Fibroblast of villous mesenchyme (primary cell): Measurements from ENCODE around the gene ZBTB17. TPM values are rescaled to one million over a fixed set of nuclear protein-coding genes. Genes with fewer than 3 reads are reported as not detected.
A peak's percentile ranks its signal among the peaks of the same experiment; 100 is the strongest.

ENCODE experiments used
- DNase-seq: peaks from one replicate; pipeline ENCODE4 v3.0.0-alpha.2; 2010; ENCODE audit warnings: low read depth
- H3K4me3 ChIP-seq: 2 replicates; pipeline ENCODE4 v1.5.1; 2011; ENCODE audit warnings: low read depth, mild to moderate bottlenecking, low read length
- total RNA-seq: library from RNA; depleted of rRNA; stranded (reverse); fragments of >200 nt; gene quantifications from 2 replicates; pipeline ENCODE4 v1.2.3, GENCODE V29; 2012
- TF ChIP-seq, protein P1 (sequence below): IDR thresholded peaks from 2 replicates; pipeline ENCODE4 v1.5.1; 2012; ENCODE audit warnings: low read depth, mild to moderate bottlenecking, low read length; ENCODE audit not compliant: insufficient read depth

ZBTB17 gene
- total RNA-seq, 1 donor: 31.5 TPM

DNA sequence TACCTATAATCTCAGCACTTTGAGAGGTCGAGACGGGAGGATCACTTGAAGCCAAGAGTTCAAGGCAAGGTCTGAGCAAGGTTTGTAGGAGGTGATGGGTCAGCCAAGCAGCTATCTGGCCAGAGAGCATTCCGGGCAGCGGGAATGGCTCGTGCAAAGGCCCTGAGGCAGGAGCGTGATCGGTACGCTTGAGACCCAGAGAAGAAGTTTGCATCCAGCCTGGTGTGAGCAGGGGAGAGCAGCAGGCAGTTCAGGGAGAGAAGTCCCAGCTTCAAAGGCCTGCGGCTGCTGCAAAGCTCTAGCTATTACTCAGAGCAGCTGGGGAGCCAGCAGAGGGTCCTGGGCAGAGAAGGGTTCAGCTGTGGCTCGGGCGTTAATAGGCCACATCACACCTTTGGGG is 23.0 kb upstream of the ZBTB17 start:
- H3K4me3 ChIP-seq: no peak overlapping the region
- DNase-seq: no peak
- TF ChIP-seq, protein P1, sequence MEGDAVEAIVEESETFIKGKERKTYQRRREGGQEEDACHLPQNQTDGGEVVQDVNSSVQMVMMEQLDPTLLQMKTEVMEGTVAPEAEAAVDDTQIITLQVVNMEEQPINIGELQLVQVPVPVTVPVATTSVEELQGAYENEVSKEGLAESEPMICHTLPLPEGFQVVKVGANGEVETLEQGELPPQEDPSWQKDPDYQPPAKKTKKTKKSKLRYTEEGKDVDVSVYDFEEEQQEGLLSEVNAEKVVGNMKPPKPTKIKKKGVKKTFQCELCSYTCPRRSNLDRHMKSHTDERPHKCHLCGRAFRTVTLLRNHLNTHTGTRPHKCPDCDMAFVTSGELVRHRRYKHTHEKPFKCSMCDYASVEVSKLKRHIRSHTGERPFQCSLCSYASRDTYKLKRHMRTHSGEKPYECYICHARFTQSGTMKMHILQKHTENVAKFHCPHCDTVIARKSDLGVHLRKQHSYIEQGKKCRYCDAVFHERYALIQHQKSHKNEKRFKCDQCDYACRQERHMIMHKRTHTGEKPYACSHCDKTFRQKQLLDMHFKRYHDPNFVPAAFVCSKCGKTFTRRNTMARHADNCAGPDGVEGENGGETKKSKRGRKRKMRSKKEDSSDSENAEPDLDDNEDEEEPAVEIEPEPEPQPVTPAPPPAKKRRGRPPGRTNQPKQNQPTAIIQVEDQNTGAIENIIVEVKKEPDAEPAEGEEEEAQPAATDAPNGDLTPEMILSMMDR: no peak

DNA sequence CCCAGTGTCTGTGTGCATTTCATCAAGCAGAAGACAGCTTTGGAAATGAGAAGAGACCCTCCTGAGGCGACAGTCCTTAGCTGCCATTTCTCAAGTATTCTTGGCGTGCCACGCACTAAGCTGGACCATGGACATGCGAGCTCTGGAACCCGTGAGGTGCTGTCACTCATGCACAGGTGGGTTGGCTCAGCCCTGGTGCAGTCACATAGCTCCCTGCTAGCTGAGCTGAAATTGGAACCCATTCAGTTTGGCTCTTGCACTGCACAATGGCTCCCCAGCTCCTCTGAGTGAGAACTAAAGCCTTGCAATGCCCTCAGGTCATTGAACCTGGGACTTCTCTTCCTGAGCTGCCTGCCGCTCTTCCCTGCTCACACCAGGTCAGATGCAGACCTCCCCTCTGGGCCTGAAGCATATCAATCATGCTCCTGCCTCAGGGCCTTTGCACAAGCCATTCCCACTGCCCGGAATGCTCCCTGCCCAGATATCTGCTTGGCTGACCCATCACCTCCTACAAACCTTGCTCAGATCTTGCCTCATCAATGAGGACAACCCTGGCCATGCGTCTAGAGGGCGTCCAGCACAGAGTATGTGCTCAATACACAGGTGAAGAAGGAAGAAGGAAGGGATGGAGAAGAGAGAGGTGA is 21.9 kb upstream of the ZBTB17 start:
- H3K4me3 ChIP-seq: no peak overlapping the region
- TF ChIP-seq, protein P1: no peak

DNA sequence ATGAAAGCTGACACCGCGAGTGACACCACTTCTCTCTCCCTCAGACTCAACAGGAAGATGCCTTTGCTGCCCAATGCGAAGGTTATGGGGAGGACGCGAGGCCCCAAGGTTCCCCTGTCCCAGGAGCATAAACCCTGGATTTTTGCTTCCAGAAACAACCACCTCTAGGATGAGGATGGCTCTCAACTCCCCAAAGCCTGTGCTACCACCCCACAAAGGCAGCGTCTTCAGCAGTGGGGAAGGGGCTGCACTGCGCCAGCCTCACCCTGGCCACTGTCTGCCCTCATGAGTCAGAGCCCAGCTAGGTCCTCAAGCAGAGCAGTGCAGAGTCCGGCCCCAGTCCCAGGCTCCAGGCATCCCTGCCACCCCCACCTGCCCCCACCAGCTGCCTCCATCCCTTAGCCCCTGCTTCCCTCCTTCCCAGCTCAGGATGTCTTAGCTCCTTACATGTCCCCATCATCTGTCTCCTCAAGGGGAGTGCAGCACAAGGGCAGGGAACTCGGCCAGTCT is 21.2 kb upstream of the ZBTB17 start:
- no peak overlapping the region for H3K4me3 ChIP-seq
- TF ChIP-seq, protein P1: no peak
- no peak for DNase-seq

More for the DNA sequence above, 21.9 kb upstream of the ZBTB17 start:
- no peak for DNase-seq

DNA sequence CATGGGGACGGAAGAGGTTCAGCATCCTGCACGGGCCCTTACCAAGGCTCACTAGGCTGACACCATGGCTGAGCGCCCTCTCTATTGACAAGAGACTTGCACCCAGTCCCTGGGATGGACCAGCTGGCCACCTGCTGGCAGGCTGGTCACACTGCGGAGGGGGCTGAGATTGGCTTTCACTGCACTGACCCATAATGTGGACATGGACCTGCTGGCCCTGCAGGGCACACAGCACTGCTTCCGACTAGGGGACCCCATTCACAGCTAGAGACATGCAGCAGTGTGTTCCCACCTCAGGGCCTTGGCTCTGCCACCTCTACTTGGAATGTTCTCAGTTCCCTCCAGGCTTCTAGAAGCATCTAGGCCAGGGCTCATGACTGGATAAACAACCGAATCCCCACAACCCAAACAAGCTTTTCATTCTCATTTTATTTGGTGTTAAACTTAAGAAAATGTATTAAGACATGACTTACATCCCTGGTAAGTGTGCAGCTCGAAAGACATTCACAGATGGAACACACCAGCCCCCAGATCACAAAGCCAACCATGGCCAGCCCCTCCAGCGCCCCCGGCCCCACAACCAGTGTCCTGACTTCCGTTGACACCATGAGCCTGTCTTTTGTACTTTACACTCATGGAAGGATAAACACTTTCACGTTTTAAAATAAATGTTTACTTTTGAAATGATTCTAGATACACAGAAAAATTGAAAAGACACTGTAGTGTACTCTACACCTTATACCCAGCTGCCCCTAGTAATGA is 18.9 kb upstream of the ZBTB17 start:
- DNase-seq: peak; percentile 73
- TF ChIP-seq, protein P1: peak; percentile 93
- no peak overlapping the region for H3K4me3 ChIP-seq

DNA sequence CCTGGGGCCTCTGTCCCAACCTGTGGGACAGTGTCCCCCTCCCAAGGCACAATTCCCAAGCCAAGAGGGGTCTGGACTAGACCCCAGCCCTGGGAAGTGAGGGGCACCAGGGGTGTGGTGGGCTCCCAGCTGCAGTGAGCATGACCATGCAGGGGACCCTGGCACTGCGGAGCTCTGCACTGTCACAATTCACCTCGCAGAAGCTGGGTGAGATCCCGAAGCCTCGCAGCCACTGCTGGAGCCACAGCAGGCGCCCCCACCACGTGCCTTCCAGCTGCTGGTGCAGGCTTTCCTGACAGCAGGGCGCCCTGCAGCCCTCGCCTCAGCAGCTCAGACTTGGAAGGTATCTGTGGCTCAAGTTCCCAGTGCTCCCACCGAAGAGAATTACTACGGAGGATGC is 18.2 kb upstream of the ZBTB17 start:
- no peak for DNase-seq
- H3K4me3 ChIP-seq: no peak overlapping the region
- TF ChIP-seq, protein P1: no peak

DNA sequence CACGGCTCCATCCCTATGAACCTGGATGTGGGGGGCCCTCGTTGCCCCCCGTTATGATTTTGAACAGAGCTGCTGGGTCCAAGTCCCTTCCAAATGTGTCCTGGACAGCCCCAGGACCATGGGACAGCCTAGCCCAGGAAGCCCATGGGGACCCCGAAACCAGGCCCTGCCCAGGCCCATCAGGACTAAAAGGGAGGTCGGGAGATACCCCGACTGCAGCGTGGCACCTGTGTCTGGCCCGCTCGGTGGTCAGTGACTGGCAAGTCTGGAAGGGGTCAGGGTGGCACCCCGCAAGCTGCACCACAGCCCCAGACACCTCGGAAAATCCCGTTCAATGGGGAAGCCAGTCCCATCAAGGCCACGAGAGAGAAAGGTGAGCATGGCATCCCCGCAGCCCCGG is 17.8 kb upstream of the ZBTB17 start:
- TF ChIP-seq, protein P1: no peak
- no peak overlapping the region for H3K4me3 ChIP-seq
- no peak for DNase-seq
